Right lobe of liver (tissue), 4 donors: Measurements from ENCODE around the gene HMGB1.

Source experiments
- POLR2A ChIP-seq: fragments of 450-650 bp; IDR thresholded peaks from one replicate; pipeline ENCODE4 v1.6.1; 2017; ENCODE audit warnings: antibody characterized with exemption, mild to moderate bottlenecking
- TF ChIP-seq, protein P1 (sequence below), 4 donors: fragments of 200-600 bp in 3 of 4; fragments of 450-650 bp in 1 of 4; IDR thresholded peaks; one replicate each; pipeline versions ENCODE4 v1.5.1 to v1.8.0; 2016 to 2022; ENCODE audit warnings: antibody characterized with exemption in 4 of 4, mild to moderate bottlenecking in 2 of 4
- donor health status: DM: no; HTN: no; CAD: no.
- donor health status: DM: no; HTN: no; CAD: no.
- donor health status: DM: no; HTN: yes; CAD: no.

DNA sequence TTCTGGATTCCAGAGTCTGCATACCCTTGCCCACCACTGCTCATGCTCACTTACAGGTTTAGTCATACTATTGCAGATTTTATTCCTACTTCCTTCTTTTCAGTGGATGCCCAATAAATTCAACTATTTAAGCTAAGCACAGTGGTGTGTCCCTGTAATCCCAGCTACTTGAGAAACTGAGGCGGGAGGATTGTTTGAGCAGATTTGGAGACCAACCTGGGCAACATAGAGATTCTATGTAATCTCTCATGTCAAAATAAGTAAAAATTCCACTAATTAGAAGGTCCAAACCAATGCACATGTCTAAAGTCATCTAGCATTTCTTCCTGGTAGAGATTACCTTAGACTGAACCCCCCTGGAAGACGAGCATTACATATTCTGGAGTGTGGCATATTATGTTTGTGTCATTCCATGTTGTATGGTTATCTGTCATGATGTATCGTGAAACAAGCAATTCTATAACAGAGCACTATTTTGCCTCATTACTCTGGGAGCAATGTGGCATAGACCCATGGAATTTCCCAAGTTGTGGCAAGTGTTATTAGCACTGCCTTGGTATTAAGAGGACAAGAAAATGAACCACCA, 8.3 kb downstream of the HMGB1 start:
- no peak for TF ChIP-seq POLR2A
- TF ChIP-seq, protein P1, sequence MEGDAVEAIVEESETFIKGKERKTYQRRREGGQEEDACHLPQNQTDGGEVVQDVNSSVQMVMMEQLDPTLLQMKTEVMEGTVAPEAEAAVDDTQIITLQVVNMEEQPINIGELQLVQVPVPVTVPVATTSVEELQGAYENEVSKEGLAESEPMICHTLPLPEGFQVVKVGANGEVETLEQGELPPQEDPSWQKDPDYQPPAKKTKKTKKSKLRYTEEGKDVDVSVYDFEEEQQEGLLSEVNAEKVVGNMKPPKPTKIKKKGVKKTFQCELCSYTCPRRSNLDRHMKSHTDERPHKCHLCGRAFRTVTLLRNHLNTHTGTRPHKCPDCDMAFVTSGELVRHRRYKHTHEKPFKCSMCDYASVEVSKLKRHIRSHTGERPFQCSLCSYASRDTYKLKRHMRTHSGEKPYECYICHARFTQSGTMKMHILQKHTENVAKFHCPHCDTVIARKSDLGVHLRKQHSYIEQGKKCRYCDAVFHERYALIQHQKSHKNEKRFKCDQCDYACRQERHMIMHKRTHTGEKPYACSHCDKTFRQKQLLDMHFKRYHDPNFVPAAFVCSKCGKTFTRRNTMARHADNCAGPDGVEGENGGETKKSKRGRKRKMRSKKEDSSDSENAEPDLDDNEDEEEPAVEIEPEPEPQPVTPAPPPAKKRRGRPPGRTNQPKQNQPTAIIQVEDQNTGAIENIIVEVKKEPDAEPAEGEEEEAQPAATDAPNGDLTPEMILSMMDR (IDR thresholded peaks at IDR 0.05), result no peak
